NK-92 (cell line): Measurements from ENCODE around the gene ROPN1L.
"Not testable (repeated sequence)": the region's sequence is repeated elsewhere in the genome, so short reads cannot be mapped to it uniquely, and the experiment has no call there.

Experiments used
- DNase-seq: peaks from one replicate; lab custom pipeline; 2025; ENCODE audit not compliant: unreplicated experiment; lab: John Stamatoyannopoulos, UW

ROPN1L gene

GRCh38 chr5:10441083-10441991, at the start of gene ROPN1L:
ROPN1L (plus strand) TSS chr5:10441879; CDS start chr5:10442168, 289 bp downstream.
- no peak for DNase-seq

DNA sequence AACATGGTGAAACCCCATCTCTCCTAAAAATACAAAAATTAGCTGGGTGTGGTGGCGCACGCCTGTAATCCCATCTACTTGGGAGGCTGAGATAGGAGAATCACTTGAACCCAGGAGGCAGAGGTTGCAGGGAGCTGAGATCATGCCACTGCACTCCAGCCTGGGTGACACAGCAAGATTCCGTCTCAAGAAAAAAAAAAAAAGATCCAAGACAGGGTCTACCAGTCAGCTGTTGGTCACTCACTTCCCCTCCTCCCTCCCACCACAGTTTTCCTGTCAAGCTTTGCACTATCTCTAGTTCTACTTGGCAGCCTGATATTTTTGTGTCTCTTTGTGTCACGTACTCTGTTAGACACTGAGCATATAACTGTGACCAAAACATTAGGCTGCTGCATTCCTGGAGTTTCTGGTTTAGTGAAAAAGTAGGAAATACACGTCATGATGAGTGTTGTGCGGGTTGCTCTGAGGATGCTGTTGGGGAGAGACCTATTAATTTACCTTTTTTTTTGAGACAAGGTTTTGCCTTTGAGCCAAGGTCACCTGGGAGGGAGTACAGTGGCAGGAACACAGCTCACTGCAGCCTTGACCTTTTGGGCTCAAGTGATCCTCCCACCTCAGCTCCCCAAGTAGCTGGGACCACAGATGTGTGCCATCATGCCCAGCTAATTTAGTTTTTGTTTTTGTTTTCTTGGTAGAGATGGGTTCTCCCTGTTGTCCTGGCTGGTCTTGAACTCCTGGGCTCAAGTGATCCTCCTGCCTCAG, 48.9 kb upstream of the ROPN1L start:
- not testable (repeated sequence) for DNase-seq

- no peak for DNase-seq
These were observed 48.2 kb upstream of the ROPN1L start for GRCh38 chr5:10393491-10393890.

- no peak for DNase-seq
These were observed 45.1 kb upstream of the ROPN1L start for GRCh38 chr5:10396552-10396951.

- DNase-seq = no peak
These were observed 41.8 kb upstream of the ROPN1L start for GRCh38 chr5:10399839-10400238.

DNA sequence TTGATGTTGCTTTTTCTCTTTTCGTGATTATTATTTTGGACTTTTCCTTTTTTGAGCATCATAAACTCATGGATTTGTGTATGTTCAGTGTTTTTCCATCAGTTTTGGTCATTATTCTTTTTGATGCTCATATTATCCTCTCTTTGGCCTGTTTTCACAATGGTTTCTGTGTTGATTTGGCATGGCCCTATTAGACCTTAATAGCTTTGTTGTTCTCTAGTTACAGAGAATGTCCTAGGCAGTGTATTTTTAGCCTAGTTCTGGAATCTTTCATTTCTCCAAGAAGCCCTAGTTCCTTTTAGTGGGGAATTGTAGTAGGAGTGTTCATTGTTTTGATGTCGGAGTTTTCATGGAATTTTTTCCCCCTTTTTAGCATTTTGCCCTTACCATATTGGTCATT, 41.3 kb upstream of the ROPN1L start:
- no peak for DNase-seq

DNA sequence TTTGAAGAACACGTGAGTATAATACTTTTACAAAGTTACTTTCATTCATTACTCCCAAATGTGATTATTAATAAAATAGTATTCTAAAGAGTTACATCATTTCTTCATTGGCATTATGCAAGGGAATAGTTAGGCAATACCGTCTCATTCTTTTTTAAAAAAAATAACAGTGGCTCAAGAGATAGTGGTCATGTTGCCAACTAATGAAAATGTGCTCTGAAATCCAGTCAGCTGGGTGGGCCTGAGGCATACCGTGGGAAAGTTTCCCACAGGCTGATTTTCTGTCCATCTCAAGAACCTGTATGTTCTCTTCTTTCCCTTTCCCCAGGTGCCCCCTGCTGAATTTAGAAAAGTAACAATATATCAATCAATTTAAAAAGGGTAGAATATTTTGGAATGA, 40.8 kb upstream of the ROPN1L start:
- no peak for DNase-seq

DNA sequence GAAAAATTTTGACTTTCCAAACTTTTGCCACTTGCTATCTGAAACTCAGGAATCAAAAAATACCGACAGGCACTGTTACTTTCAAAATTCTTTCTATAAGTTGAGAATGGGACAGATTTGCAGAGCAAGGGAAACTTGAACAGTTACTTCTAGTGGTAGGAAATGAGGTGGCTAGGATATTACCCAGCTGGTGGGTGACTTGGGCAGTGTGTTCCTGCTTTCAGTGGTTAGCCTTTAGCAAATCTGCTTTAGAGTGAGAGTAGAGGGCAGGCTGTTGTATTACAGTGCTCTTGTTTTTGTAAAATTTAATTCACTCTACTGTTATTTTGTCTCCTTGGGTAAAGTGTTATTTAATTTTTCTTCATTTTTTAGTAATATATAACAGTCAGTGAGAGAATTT, 40.2 kb upstream of the ROPN1L start:
- no peak for DNase-seq

GRCh38 chr5:10403829-10404228, 37.9 kb upstream of the ROPN1L start:
- DNase-seq = no peak

DNA sequence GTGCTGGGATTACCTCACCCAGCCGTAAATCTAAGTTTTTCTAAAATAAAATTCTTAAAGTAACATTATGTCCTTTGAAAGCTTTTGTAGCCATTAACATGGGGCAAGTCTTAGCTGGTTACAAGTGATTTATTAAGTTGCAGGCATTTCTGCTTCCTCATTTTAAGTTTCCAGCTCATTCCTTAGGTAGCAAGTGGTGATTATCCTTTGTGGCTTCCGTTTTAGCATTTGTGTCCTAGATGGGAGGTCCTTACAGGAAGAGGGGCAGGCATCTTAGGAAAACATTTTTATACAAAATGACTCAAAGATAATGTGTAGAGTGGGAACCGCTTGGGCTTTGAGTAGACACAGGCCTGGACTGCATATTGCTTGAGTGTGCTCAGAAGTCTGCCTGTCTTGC, 35.0 kb upstream of the ROPN1L start:
- no peak for DNase-seq

GRCh38 chr5:10409504-10409903, 32.2 kb upstream of the ROPN1L start:
- no peak for DNase-seq

DNA sequence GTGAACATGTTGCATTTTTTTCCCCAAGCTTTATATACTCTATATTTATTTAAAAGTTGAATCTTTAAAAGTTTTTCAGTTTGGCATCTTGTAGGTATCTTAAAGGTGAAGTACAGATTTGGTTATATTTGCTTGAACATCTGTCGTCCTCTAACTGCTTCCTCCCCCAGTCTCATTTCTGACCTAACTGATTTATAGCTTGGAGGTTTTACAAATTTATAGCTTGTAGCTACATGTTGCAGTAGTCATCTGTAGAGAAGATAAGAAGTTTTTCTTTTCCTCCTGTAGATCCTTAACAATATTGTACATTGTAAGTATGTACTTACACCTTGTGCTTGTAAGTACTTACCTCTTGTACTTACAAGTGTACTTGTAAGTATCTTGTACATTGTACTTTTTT, 31.0 kb upstream of the ROPN1L start:
- DNase-seq = no peak

DNA sequence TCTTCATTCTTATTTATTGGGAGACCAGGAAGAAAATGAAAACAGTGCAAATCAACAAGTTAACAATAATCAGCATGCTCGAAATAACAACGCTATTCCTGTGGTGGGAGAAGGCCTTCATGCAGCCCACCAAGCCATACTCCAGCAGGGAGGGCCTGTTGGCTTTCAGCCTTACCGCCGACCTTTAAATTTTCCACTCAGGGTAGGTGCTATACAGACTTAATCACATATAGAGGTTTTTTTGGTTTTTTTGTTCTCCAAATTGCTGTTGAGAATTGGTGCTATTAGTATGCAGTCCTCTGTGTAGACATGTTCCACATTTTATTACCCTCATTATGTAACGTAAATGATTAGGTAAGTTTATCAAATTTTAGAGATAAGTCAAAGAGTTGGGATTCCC, 30.3 kb upstream of the ROPN1L start:
- no peak for DNase-seq

- no peak for DNase-seq
These were observed 24.8 kb upstream of the ROPN1L start for GRCh38 chr5:10416868-10417267.

DNA sequence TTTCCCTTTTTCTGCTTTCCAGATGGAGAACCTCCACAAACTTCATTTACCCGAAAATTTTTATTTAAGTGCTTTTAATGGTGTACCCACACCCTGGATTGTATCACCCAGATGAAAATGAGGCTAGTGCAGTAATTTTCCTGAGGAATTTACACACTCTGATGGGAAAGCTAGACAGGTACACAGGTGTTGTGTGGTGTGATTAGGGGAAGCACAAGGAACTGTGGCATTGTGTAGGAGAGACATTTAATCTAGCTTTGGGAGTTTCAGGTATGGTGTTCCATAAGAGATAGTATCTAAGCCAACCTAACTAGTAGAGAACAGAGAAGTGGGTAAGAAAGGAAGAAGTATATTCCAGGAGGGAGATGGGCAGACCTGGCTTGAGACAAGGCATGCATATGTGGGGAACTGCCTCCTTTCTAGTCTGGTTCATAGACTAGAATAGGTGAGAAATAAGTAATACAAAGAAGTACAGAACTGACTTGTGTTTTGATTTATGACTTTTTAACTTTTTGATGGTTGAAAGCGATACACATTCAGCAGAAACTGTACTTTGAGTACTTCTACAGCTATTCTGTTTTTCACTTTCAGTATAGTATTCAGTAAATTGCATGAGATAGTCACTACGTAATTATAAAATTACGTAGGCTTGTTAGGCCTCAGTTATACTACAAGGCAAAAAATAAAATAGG, 22.9 kb upstream of the ROPN1L start:
- DNase-seq = no peak

DNA sequence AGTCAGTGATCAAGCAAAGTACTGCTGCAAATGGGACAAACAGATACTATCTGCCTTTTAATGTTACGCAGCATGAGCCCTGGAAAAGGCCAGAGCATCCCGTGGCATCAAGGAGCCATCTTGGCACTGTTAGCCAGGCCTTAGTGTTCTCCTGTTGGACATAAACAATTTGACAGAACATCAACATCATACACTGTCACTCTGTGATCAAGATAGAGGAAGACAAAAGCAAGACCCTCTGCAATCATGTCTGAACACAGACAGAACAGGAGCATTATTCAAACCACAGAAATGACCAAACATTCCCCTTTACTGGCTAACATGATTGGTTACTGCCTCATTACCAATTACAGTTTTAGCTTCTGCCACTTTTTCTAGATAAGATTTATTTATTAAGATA, 21.2 kb upstream of the ROPN1L start:
- DNase-seq = no peak

DNA sequence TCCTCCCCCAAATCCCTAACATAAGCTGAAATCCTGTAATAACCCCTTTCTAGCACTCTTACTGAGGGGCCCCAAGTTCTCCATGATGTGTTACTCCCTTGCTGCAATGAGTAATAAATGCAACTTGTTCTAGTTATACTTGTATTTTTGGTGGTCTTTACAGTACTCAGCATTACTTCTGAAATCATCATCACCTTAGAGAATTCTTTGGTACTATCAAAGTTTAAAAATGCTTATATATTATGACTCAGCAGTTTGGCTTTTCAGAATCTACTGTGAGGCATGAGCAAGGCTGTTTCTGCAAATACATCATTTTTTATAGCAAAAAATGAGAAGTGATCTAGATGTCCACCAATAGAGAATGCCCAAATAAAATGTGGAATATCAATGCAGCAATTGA, 20.7 kb upstream of the ROPN1L start:
- no peak for DNase-seq

GRCh38 chr5:10421896-10422691, 19.6 kb upstream of the ROPN1L start:
- no peak for DNase-seq

- no peak for DNase-seq
These were observed 18.7 kb upstream of the ROPN1L start for GRCh38 chr5:10423022-10423421.

GRCh38 chr5:10424124-10424731, 17.5 kb upstream of the ROPN1L start:
- DNase-seq = no peak
